GM19438 (cell line): ENCODE measurements around the gene MRPL52.
"Not testable (repeated sequence)": the region's sequence is repeated elsewhere in the genome, so short reads cannot be mapped to it uniquely, and the experiment has no call there.

Experiments
- ATAC-seq: cut with Tn5 transposase; IDR thresholded peaks from one replicate; pipeline ENCODE4 v1.9.1; 2021; ENCODE audit warnings: low read depth; ENCODE audit not compliant: unreplicated experiment

The MRPL52 gene

GRCh38 chr14:22852599-22852939 is 22.9 kb downstream of the MRPL52 start:
- no peak for ATAC-seq

GRCh38 chr14:22852940-22853767 is 23.5 kb downstream of the MRPL52 start:
- ATAC-seq: peak; percentile 75

- not testable (repeated sequence) for ATAC-seq
These were observed 24.6 kb downstream of the MRPL52 start for GRCh38 chr14:22854296-22854695.

- ATAC-seq: no peak
These were observed 25.5 kb downstream of the MRPL52 start for GRCh38 chr14:22854963-22855724.

GRCh38 chr14:22856428-22856827 is 26.7 kb downstream of the MRPL52 start:
- ATAC-seq: no peak

DNA sequence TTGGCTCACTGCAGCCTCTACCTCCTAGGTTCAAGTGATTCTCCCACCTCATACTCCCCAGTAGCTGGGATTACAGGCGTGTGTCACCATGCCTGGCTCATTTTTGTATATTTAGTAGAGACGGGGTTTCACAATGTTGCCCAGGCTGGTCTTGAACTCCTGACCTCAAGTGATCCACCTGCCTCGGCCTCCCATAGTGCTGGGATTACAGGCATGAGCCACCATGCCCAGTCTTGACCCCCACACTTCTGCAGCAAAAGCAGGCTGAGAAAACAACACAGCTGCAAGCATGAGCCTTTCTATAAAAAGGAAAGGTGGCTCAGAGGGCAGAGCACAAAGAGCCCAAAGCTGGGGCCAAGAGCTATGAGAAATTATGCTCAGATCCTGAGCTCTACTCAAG is 30.7 kb downstream of the MRPL52 start:
- not testable (repeated sequence) for ATAC-seq

DNA sequence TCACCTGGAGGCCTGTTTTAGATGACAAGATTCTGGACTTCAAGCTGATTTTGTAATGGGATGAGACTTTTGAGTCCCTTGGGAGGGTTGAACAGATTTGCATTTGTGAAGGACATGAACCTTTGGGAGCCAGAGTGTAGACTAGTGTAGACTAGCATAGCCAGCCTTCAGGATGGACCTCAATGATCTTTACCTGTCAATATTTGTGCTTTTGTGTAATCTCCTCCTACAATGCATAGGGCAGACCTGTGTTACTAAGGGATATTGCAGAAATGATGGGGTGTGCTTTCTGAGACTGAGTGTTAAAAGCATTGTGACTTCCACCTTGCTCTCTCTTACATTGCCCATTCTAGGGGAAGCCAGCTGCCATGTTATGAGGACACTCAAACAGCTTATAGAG is 32.0 kb downstream of the MRPL52 start:
- ATAC-seq: no peak

DNA sequence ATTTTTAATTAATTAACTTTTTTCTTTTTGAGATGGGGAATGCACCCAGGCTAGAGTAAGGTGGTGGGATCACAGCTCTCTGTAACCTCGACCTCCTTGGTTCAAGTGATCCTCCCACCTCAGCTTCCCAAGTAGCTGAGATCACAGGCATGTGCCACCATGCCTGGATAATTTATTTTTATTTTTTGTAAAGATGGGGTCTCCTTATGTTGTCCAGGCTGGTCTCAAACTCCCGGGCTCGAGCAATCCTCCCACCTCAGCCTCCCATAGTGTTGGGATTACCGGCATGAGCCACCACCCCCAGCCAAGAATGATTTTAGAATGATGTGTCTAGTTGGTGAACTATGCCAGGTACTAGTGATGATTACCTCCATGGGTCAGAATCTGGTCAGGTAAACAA is 35.3 kb downstream of the MRPL52 start:
- ATAC-seq: no peak

DNA sequence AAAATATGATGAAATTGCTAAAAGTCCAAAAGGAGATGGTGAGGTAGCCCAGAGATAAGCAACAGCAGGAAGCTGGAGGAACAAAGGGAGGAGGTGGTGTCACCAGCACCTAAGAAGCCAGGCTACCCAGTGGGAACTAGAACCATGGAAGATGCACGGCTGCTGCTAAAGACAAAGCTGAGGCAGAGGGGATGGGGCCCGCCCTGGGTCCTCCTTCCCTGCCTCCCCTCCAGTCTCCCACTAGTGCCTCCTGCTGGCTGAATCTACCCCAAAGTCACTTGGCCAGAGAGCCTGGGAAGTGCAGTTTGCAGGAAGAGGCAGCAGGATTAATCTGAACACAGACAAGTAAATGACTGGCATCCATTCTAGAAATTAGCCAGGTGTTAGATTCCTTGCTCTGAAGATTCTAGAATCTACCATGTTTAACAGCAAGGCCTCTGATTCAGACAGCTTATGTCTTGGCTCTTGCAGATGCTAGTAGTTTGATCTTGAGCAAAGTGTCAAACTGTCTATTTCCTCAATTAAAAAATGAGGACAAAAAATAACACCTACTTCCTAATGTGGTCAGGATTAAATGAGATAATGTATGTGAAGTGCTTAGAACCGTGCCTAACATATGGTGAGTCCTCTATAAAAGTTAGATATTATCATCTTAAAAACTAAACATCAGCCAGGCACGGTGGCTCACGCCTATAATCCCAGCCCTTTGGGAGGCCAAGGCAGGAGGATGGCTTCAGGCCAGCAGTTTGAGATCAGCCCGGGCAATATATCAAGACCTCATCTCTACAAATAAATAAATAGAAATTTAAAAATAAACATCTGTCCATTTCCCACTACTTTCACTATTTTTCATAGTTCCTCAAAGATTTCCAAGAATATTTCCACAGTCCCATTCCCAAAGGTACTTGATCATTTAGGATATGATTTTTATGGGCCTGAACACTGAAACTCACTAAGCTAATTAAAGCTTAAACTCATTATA is 36.0 kb downstream of the MRPL52 start:
- ATAC-seq: no peak

DNA sequence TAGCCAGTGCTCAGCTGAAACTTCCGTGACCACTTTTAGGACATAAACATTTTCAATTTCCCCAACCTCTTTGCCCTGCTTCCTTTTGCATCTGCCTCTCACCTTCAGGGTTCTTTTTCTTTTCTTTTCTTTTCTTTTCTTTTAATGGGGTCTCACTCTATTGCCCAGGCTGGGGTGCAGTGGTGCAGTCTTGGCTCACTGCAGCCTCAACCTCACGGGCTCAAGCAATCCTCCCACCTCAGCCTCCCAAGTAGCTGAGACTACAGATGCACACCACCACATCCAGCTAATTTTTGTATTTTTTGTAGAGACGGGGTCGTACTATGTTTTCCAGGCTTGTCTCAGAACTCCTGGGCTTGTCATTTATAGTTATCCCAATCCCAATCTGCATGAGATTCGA is 37.2 kb downstream of the MRPL52 start:
- ATAC-seq: no peak

- peak; percentile 33 for ATAC-seq
These were observed 41.1 kb downstream of the MRPL52 start for GRCh38 chr14:22870811-22871223.

GRCh38 chr14:22871224-22872032 is 41.7 kb downstream of the MRPL52 start, which contains the start of gene LRP10:
Gene LRP10, plus strand, starts transcription at chr14:22871740. Its CDS starts 564 bp downstream, at chr14:22872304.
- peak; percentile 77 for ATAC-seq

DNA sequence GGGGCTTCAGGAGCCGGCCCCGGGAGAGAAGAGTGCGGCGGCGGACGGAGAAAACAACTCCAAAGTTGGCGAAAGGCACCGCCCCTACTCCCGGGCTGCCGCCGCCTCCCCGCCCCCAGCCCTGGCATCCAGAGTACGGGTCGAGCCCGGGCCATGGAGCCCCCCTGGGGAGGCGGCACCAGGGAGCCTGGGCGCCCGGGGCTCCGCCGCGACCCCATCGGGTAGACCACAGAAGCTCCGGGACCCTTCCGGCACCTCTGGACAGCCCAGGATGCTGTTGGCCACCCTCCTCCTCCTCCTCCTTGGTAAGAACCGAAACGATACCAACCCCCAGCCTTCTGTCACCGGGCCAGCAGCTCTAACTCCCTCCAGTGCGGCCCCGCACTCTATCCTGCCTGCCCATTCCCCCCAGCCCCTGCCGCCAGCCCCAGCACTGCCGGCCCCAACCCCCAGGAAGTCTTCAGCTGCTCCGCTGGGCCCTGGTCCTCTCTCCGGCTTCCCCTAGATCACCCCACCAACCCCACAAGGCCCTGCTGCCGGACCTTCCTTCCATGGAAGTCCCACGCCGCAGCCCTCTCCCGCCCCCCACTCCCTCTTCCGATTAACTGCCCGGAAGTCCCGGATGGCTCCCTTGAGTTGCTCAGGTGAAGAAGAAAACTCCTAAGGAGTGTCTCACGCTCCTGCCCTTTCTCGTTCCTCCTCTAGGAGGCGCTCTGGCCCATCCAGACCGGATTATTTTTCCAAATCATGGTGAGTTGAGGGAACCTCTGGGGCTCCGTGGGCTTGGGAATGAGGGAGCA is 42.5 kb downstream of the MRPL52 start:
- ATAC-seq: peak; percentile 26

- no peak for ATAC-seq
These were observed 43.3 kb downstream of the MRPL52 start for GRCh38 chr14:22872833-22873520.

DNA sequence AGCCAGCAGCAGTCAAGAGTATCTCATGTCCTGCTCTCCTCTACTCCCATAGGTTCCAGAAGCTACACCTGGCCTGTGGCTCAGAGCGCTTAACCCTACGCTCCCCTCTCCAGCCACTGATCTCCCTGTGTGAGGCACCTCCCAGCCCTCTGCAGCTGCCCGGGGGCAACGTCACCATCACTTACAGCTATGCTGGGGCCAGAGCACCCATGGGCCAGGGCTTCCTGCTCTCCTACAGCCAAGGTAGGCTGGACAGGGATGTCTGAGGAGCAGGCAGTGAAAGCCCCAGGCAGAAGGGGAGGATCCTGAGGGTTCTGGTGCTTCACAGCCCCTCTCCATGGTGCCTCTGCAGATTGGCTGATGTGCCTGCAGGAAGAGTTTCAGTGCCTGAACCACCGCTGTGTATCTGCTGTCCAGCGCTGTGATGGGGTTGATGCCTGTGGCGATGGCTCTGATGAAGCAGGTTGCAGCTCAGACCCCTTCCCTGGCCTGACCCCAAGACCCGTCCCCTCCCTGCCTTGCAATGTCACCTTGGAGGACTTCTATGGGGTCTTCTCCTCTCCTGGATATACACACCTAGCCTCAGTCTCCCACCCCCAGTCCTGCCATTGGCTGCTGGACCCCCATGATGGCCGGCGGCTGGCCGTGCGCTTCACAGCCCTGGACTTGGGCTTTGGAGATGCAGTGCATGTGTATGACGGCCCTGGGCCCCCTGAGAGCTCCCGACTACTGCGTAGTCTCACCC is 45.5 kb downstream of the MRPL52 start:
- ATAC-seq: no peak

DNA sequence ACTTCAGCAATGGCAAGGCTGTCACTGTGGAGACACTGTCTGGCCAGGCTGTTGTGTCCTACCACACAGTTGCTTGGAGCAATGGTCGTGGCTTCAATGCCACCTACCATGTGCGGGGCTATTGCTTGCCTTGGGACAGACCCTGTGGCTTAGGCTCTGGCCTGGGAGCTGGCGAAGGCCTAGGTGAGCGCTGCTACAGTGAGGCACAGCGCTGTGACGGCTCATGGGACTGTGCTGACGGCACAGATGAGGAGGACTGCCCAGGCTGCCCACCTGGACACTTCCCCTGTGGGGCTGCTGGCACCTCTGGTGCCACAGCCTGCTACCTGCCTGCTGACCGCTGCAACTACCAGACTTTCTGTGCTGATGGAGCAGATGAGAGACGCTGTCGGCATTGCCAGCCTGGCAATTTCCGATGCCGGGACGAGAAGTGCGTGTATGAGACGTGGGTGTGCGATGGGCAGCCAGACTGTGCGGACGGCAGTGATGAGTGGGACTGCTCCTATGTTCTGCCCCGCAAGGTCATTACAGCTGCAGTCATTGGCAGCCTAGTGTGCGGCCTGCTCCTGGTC is 46.1 kb downstream of the MRPL52 start:
- no peak for ATAC-seq

DNA sequence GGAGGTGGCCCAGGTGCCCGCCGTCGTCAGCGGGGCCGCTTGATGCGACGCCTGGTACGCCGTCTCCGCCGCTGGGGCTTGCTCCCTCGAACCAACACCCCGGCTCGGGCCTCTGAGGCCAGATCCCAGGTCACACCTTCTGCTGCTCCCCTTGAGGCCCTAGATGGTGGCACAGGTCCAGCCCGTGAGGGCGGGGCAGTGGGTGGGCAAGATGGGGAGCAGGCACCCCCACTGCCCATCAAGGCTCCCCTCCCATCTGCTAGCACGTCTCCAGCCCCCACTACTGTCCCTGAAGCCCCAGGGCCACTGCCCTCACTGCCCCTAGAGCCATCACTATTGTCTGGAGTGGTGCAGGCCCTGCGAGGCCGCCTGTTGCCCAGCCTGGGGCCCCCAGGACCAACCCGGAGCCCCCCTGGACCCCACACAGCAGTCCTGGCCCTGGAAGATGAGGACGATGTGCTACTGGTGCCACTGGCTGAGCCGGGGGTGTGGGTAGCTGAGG is 47.4 kb downstream of the MRPL52 start:
- no peak for ATAC-seq
